Muscle of leg (tissue), 10 donors: Measurements from ENCODE around the gene RPS4Y1. TPM values are rescaled to one million over a fixed set of nuclear protein-coding genes. Genes with fewer than 3 reads are reported as not detected.

Experiments used
- DNase-seq: peaks from one replicate; pipeline ENCODE4 v3.0.0; 2013
- H3K27ac ChIP-seq: one replicate; pipeline ENCODE4 v1.5.1; 2013; ENCODE audit warnings: mild to moderate bottlenecking, low read length, control low read depth
- H3K27me3 ChIP-seq: one replicate; pipeline ENCODE4 v1.6.1; 2013; ENCODE audit warnings: low read length; ENCODE audit not compliant: control insufficient read depth, insufficient read depth
- H3K36me3 ChIP-seq: one replicate; pipeline ENCODE4 v1.6.1; 2013; ENCODE audit warnings: low read length; ENCODE audit not compliant: control insufficient read depth, insufficient read depth
- H3K4me1 ChIP-seq: one replicate; pipeline ENCODE4 v1.6.1; 2013; ENCODE audit warnings: low read length; ENCODE audit not compliant: control insufficient read depth, insufficient read depth
- H3K4me3 ChIP-seq: one replicate; pipeline ENCODE4 v1.5.1; 2013; ENCODE audit warnings: low read length, control low read depth
- H3K9me3 ChIP-seq: replicated peaks from 2 replicates; pipeline ENCODE4 v1.6.1; 2013; ENCODE audit warnings: low read depth, low read length; ENCODE audit not compliant: control insufficient read depth
- polyA plus RNA-seq, 8 donors: library from polyadenylated mRNA; unstranded; fragments of 120-200 nt; gene quantifications; one replicate each; pipeline versions ENCODE4 v1.2.1 to v1.2.3, GENCODE V29; 2013; ENCODE audit warnings: inconsistent platforms in 1 of 8, low replicate concordance in 1 of 8; ENCODE audit not compliant: insufficient read length in 8 of 8, insufficient read depth in 1 of 8
- total RNA-seq: library from RNA; stranded (reverse); fragments of 120-200 nt; gene quantifications from one replicate; pipeline ENCODE4 v1.2.4, GENCODE V29; 2013

RPS4Y1 gene
- total and polyA plus RNA-seq, 9 donors, result 577 to 742 (median 651) TPM; not detected in 1

DNA sequence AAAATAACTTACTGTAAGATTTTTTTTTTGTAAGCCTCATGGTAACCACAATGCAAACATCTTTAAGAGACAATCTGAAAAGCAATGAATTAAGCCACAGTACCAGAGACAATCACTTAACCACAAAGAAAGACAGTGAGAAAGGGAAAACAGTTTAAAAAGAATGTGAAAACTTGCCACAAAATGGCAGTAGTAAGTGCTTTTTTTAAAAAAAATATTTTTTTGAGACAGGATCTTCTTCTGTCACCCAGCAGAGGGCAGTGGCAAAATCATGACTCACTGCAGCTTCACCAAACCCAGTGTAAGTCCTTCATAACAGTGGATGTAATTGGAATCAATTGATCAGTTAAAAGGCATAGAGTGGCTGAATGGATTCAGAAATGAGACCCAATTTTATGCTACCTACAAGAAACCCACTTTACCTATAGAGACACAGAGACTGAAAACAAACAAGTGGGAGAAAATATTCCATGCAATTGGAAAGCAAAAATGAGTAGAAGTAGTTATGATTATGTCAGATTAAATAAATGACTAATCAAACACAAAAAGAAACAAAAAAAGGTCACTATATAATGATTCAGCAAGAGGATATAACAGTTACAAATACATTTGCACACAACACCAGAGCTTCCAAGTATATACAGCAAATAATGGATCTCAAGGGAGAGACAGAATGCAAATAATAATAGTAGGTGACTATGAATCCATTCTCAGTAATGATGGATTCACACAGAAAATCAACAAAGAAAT lies 71.8 kb downstream of the RPS4Y1 start:
- no peaks in the 10 kb centered on the region for H3K9me3 ChIP-seq

More for the DNA sequence above, 71.8 kb downstream of the RPS4Y1 start:
- Histone ChIP-seq H3K4me3 (no peak overlapping the region), H3K4me1 (no peaks in the 10 kb centered on the region), H3K27ac (no peak overlapping the region), H3K27me3 (no peaks in the 10 kb centered on the region), H3K36me3 (no peaks in the 10 kb centered on the region)
- DNase-seq, result no peak

Other genes with a start within 250 kb of the RPS4Y1 start
- gene SRY, start 53.9 kb upstream of the RPS4Y1 start, total RNA-seq, result not detected
- gene SRY, start 53.9 kb upstream of the RPS4Y1 start, polyA plus RNA-seq, result under 1 TPM in 2 of 8 donors, not detected in 6; 0.17 to 0.30 TPM
- not detected for gene ZFY, start 93.8 kb downstream of the RPS4Y1 start, total RNA-seq
- 10 to 100 TPM in 5 of 8 donors, 1 to 10 TPM in 3; 6.8 to 11.6 (median 10.3) TPM for gene ZFY, start 93.8 kb downstream of the RPS4Y1 start, polyA plus RNA-seq